ENCODE data around the gene PEPD.
"Not testable (repeated sequence)": the region's sequence is repeated elsewhere in the genome, so short reads cannot be mapped to it uniquely, and the experiment has no call there.

- TF ChIP-seq, protein P1, sequence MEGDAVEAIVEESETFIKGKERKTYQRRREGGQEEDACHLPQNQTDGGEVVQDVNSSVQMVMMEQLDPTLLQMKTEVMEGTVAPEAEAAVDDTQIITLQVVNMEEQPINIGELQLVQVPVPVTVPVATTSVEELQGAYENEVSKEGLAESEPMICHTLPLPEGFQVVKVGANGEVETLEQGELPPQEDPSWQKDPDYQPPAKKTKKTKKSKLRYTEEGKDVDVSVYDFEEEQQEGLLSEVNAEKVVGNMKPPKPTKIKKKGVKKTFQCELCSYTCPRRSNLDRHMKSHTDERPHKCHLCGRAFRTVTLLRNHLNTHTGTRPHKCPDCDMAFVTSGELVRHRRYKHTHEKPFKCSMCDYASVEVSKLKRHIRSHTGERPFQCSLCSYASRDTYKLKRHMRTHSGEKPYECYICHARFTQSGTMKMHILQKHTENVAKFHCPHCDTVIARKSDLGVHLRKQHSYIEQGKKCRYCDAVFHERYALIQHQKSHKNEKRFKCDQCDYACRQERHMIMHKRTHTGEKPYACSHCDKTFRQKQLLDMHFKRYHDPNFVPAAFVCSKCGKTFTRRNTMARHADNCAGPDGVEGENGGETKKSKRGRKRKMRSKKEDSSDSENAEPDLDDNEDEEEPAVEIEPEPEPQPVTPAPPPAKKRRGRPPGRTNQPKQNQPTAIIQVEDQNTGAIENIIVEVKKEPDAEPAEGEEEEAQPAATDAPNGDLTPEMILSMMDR (IDR thresholded peaks at IDR 0.05), result not testable (repeated sequence)
- TF ChIP-seq ZFX (IDR thresholded peaks at IDR 0.05; ENCODE audit: borderline replicate concordance), result not testable (repeated sequence)
These were observed 42.0 kb downstream of the PEPD start for GRCh38 chr19:33479570-33479969.
